ENCODE data around the gene TEX22. TPM values are rescaled to one million over a fixed set of nuclear protein-coding genes. Genes with fewer than 3 reads are reported as not detected.

The TEX22 gene
- total RNA-seq, 2 experiments from 2014 or later: 1.2 to 2.2 TPM

DNA sequence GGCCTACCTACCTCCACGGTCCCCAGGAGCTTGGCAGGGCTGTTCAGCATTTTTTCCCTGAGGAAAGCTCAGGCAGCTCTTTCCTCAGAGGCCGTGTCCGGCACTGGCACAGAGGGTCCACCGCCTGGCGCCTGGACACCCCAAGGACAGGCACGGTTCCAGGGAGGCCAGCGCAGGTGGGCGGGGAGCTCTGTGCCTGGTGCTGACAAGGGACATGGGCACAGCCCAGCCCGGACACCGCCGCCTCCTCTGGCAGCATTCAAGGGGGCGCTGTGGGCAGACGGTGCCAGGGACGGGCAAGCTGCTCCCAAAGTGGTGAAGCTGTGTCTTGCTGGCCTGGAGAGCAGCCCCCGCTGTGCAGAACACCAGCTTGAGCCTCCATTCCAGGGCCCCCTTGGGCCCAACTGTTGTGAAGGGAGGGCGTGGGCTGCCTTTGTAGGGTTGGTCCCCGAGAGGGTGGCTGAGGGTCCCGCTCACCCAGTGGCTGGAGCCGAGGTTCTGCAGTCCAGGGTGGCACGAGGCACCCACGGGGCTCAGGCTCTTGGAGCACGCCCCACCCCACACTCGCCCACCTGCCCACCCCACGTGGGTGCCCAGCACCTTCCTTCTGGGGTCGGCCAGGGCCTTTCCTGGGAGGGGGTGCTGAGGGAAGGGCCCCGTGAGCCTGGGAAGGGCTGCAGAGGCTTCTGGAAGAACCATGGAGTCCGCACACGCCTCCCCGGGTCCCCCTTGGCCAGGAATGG lies 29.3 kb upstream of the TEX22 start:
- CTCF ChIA-PET: interaction anchor here (1.2 to 2.9 kb wide), 2 partner anchors 121 to 160 kb away, joined by 11 to 12 read pairs; no protein-coding TSS in a partner anchor
- intact Hi-C loops (cut with micrococcal nuclease): no loop called here
- H3K4me3 Mint-ChIP-seq: no peak overlapping the region
- ATAC-seq (no peak), DNase-seq (no peak)
- H3K36me3 Mint-ChIP-seq (ENCODE audit: low read depth): peaks cover 4% of the 10 kb centered on the region
- POLR2A ChIA-PET: no interaction called here
- no peaks in the 10 kb centered on the region for H3K9me3 Mint-ChIP-seq
- peaks cover 9% of the 10 kb centered on the region for H3K4me1 Mint-ChIP-seq (ENCODE audit: low read depth)
- H3K27ac Mint-ChIP-seq: no peak overlapping the region
- TF ChIP-seq, protein P1, sequence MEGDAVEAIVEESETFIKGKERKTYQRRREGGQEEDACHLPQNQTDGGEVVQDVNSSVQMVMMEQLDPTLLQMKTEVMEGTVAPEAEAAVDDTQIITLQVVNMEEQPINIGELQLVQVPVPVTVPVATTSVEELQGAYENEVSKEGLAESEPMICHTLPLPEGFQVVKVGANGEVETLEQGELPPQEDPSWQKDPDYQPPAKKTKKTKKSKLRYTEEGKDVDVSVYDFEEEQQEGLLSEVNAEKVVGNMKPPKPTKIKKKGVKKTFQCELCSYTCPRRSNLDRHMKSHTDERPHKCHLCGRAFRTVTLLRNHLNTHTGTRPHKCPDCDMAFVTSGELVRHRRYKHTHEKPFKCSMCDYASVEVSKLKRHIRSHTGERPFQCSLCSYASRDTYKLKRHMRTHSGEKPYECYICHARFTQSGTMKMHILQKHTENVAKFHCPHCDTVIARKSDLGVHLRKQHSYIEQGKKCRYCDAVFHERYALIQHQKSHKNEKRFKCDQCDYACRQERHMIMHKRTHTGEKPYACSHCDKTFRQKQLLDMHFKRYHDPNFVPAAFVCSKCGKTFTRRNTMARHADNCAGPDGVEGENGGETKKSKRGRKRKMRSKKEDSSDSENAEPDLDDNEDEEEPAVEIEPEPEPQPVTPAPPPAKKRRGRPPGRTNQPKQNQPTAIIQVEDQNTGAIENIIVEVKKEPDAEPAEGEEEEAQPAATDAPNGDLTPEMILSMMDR (IDR thresholded peaks at IDR 0.05): no peak
- no peaks in the 10 kb centered on the region for H3K27me3 Mint-ChIP-seq

DNA sequence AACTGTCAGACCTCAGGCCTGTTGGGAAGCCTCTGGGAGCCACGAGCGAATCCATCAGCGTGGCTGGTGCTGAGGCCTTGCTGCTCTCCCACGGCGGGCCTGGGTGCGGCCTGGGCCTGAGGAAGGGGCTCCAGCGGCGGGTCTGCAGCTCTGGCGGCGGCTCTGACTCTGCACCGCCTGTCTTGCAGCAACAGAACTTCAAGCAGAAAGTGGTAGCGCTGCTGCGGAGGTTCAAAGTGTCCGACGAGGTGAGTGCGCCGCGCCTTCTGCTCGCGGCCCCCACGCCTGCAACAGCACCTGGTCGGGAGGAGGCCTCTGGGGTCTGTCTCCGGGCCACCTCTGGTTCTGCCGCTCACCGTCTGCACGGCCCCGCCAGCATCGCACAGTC lies 28.7 kb upstream of the TEX22 start:
- POLR2A ChIA-PET: no interaction called here
- H3K4me3 Mint-ChIP-seq: no peak overlapping the region
- H3K4me1 Mint-ChIP-seq (ENCODE audit: low read depth): peaks cover 8% of the 10 kb centered on the region
- TF ChIP-seq, protein P1 (IDR thresholded peaks at IDR 0.05): no peak
- no peaks in the 10 kb centered on the region for H3K9me3 Mint-ChIP-seq
- H3K36me3 Mint-ChIP-seq (ENCODE audit: low read depth): peaks cover 4% of the 10 kb centered on the region
- intact Hi-C loops (cut with micrococcal nuclease): loop anchor here (5.0 to 10.0 kb wide), 2 partner anchors 75 to 118 kb away; partner anchors contain the start of gene CRIP1
- DNase-seq (no peak), ATAC-seq (no peak)
- H3K27me3 Mint-ChIP-seq: no peaks in the 10 kb centered on the region
- no peak overlapping the region for H3K27ac Mint-ChIP-seq
- CTCF ChIA-PET: interaction anchor here (0.7 to 5.1 kb wide), 12 partner anchors 10 to 163 kb away, joined by 3 to 84 read pairs (median 8); no protein-coding TSS in a partner anchor

DNA sequence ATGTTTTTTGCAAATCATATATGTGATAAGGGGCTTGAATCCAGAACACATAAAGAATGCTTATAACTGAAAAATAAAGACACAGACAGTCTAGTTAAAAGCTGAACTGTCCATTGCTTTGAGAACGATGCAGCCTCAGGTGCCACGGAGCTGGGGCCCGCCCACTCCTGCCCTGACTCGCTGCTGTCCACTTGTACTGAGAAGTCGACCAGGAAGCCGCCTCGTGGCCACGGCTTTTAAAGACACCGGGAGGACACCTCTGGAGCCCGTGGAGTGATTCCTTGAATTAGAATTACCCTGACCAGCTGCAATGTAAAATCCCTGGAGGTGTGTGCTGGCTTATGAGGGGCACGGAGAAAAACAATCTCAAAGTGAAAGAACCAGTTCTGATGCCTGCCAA lies 23.9 kb upstream of the TEX22 start:
- H3K9me3 Mint-ChIP-seq: no peaks in the 10 kb centered on the region
- DNase-seq (no peak), ATAC-seq (no peak)
- H3K27me3 Mint-ChIP-seq: no peaks in the 10 kb centered on the region
- H3K4me3 Mint-ChIP-seq: no peak overlapping the region
- intact Hi-C loops (cut with micrococcal nuclease): loop anchor here (5.0 to 10.0 kb wide), 2 partner anchors 70 to 113 kb away; partner anchors contain the start of gene CRIP1
- H3K4me1 Mint-ChIP-seq (ENCODE audit: low read depth): peaks cover 13% of the 10 kb centered on the region
- CTCF ChIA-PET: interaction anchor here (5.1 kb wide), 1 partner anchor 115 kb away, joined by 84 read pairs; no protein-coding TSS in a partner anchor
- TF ChIP-seq, protein P1 (IDR thresholded peaks at IDR 0.05): no peak
- peaks cover 4% of the 10 kb centered on the region for H3K36me3 Mint-ChIP-seq (ENCODE audit: low read depth)
- POLR2A ChIA-PET: no interaction called here
- H3K27ac Mint-ChIP-seq: no peak overlapping the region

DNA sequence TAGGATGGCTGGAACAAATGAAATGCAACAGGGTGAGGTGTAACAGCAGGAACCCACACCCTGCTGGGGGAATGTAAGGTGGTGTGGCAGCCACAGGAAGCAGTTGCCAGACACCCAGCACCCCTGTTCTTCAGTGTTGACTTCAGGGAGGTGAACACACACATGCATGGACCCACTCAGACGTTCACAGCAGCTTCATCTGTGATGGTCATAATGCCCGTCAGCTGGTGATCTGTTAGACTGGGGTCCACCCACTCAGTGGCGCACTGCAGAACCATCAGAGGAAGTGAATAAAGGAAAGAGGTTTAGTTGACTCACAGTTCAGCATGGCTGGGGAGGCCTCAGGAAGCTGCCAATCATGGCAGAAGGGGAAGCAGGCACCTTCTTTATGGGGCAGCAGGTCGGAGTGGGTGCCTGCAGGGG lies 22.7 kb upstream of the TEX22 start:
- no peaks in the 10 kb centered on the region for H3K9me3 Mint-ChIP-seq
- TF ChIP-seq, protein P1 (IDR thresholded peaks at IDR 0.05): no peak
- peaks cover 3% of the 10 kb centered on the region for H3K36me3 Mint-ChIP-seq (ENCODE audit: low read depth)
- peak overlapping the region; percentile 67 for H3K27ac Mint-ChIP-seq
- H3K4me1 Mint-ChIP-seq (ENCODE audit: low read depth): peaks cover 13% of the 10 kb centered on the region
- peak; percentile 83 for ATAC-seq
- peak; percentile 92 for DNase-seq
- CTCF ChIA-PET: interaction anchor here (0.7 to 1.9 kb wide), 2 partner anchors 114 to 116 kb away, joined by 3 to 5 read pairs; no protein-coding TSS in a partner anchor
- intact Hi-C loops (cut with micrococcal nuclease): loop anchor here (10.0 kb wide), 1 partner anchor 69 kb away; no protein-coding TSS in a partner anchor
- POLR2A ChIA-PET: interaction anchor here (0.6 to 0.9 kb wide), 2 partner anchors 36 to 116 kb away, joined by 3 read pairs; no protein-coding TSS in a partner anchor
- H3K27me3 Mint-ChIP-seq: no peaks in the 10 kb centered on the region
- H3K4me3 Mint-ChIP-seq: no peak overlapping the region
